Astrocyte (in vitro differentiated cells and primary cell): Measurements from ENCODE around the gene PTPMT1.

ENCODE experiments used
- CTCF ChIP-seq: IDR thresholded peaks from 2 replicates; pipeline ENCODE4 v1.5.1; 2011; ENCODE audit warnings: low read depth, mild to moderate bottlenecking, inconsistent platforms, low read length, moderate library complexity; ENCODE audit not compliant: insufficient read depth
- EZH2 ChIP-seq: IDR thresholded peaks from 2 replicates; pipeline ENCODE4 v1.6.1; 2012; ENCODE audit warnings: mild to moderate bottlenecking, low read length, inconsistent platforms; ENCODE audit not compliant: insufficient read depth

- TF ChIP-seq CTCF: no peak
- no peak for TF ChIP-seq EZH2
These were observed 34.5 kb downstream of the PTPMT1 start for GRCh38 chr11:47599902-47600301.
